HEK293 (cell line): ENCODE measurements around the gene LAMTOR1.

ENCODE experiments used
- CTCF ChIP-seq: fragments of 450-650 bp; formaldehyde crosslinking; IDR thresholded peaks from 2 replicates; pipeline ENCODE4 v1.5.1; 2016; ENCODE audit warnings: missing biosample characterization, missing genetic modification characterization
- MEIS1 ChIP-seq: sonication (generic); formaldehyde crosslinking; IDR thresholded peaks from 2 replicates; pipeline ENCODE4 v1.8.1; 2022; ENCODE audit warnings: missing genetic modification reagents, mild to moderate bottlenecking, borderline replicate concordance
- ZNF133 ChIP-seq: fragments of 450-650 bp; formaldehyde crosslinking; IDR thresholded peaks from 2 replicates; pipeline ENCODE4 v1.5.1; 2016; ENCODE audit warnings: missing biosample characterization, missing genetic modification characterization
- ZNF23 ChIP-seq: fragments of 450-650 bp; formaldehyde crosslinking; IDR thresholded peaks from 2 replicates; pipeline ENCODE4 v1.5.1; 2016; ENCODE audit warnings: missing biosample characterization, missing genetic modification characterization, borderline replicate concordance
- ZNF274 ChIP-seq, 2 experiments: fragments of 200-500 bp in 1 of 2; fragments of 450-650 bp in 1 of 2; sonication (Bioruptor generic) in 1 of 2; formaldehyde crosslinking in 1 of 2; IDR thresholded peaks; 2 replicates each; pipeline versions ENCODE4 v1.5.1 to v1.6.1; 2014 to 2016; ENCODE audit warnings: borderline replicate concordance in 1 of 2, inconsistent platforms in 1 of 2, low read length in 1 of 2, missing biosample characterization in 1 of 2, missing genetic modification characterization in 1 of 2
- ZNF311 ChIP-seq: fragments of 450-650 bp; formaldehyde crosslinking; IDR thresholded peaks from 2 replicates; pipeline ENCODE4 v1.5.1; 2017; ENCODE audit warnings: missing biosample characterization, missing genetic modification characterization, borderline replicate concordance
- ZNF324 ChIP-seq: fragments of 450-650 bp; formaldehyde crosslinking; IDR thresholded peaks from 2 replicates; pipeline ENCODE4 v1.5.1; 2016; ENCODE audit warnings: missing biosample characterization, missing genetic modification characterization
- ZNF423 ChIP-seq: fragments of 450-650 bp; formaldehyde crosslinking; IDR thresholded peaks from 2 replicates; pipeline ENCODE4 v1.5.1; 2016; ENCODE audit warnings: missing biosample characterization, missing genetic modification characterization
- ZNF626 ChIP-seq: fragments of 450-650 bp; sonication (Bioruptor Pico); formaldehyde crosslinking; IDR thresholded peaks from 2 replicates; pipeline ENCODE4 v1.5.1; 2018; ENCODE audit warnings: missing biosample characterization, missing genetic modification characterization, inconsistent platforms
- ZNF660 ChIP-seq: fragments of 450-650 bp; IDR thresholded peaks from 2 replicates; pipeline ENCODE4 v1.5.1; 2018; ENCODE audit warnings: missing biosample characterization, mild to moderate bottlenecking, missing genetic modification characterization
- ZNF830 ChIP-seq: fragments of 450-650 bp; IDR thresholded peaks from 2 replicates; pipeline ENCODE4 v1.5.0; 2018; ENCODE audit warnings: missing biosample characterization, missing genetic modification characterization, low read depth, mild to moderate bottlenecking, moderate library complexity
- TF ChIP-seq, protein P1 (sequence below): fragments of 450-650 bp; formaldehyde crosslinking; IDR thresholded peaks from 2 replicates; pipeline ENCODE4 v1.5.0; 2017; ENCODE audit warnings: missing biosample characterization, missing genetic modification characterization, borderline replicate concordance
- TF ChIP-seq, protein P2 (sequence below): fragments of 450-650 bp; formaldehyde crosslinking; IDR thresholded peaks from 2 replicates; pipeline ENCODE4 v1.5.1; 2016; ENCODE audit warnings: missing biosample characterization, missing genetic modification characterization
- TF ChIP-seq, protein P3 (sequence below): fragments of 450-650 bp; formaldehyde crosslinking; IDR thresholded peaks from 2 replicates; pipeline ENCODE4 v1.5.1; 2016; ENCODE audit warnings: missing biosample characterization, missing genetic modification characterization

DNA sequence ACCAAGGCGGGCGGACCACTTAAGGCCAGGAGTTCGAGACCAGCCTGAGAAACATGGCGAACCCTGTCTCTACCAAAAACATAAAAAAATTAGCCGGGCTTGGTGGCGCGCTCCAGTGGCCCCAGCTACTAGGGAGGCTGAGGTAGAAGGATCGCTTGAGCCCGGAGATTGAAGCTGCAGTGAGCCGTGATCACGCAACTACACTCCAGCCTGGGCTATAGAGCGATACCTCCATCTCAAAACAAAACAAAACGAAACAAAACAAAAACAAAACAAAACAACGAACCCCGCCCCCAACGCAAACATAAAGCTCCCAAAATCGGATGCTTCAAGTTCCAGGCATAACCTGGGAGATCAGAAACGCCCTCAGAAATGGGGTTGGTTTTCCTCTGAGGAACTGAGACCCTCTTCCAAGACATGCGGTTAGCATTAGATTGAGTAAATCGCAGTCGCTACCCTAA, 21.9 kb downstream of the LAMTOR1 start:
- TF ChIP-seq, protein P1, sequence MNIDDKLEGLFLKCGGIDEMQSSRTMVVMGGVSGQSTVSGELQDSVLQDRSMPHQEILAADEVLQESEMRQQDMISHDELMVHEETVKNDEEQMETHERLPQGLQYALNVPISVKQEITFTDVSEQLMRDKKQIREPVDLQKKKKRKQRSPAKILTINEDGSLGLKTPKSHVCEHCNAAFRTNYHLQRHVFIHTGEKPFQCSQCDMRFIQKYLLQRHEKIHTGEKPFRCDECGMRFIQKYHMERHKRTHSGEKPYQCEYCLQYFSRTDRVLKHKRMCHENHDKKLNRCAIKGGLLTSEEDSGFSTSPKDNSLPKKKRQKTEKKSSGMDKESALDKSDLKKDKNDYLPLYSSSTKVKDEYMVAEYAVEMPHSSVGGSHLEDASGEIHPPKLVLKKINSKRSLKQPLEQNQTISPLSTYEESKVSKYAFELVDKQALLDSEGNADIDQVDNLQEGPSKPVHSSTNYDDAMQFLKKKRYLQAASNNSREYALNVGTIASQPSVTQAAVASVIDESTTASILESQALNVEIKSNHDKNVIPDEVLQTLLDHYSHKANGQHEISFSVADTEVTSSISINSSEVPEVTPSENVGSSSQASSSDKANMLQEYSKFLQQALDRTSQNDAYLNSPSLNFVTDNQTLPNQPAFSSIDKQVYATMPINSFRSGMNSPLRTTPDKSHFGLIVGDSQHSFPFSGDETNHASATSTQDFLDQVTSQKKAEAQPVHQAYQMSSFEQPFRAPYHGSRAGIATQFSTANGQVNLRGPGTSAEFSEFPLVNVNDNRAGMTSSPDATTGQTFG = no peak
- no peak for TF ChIP-seq ZNF423 (tag by site-specific recombination)
- TF ChIP-seq, protein P2, sequence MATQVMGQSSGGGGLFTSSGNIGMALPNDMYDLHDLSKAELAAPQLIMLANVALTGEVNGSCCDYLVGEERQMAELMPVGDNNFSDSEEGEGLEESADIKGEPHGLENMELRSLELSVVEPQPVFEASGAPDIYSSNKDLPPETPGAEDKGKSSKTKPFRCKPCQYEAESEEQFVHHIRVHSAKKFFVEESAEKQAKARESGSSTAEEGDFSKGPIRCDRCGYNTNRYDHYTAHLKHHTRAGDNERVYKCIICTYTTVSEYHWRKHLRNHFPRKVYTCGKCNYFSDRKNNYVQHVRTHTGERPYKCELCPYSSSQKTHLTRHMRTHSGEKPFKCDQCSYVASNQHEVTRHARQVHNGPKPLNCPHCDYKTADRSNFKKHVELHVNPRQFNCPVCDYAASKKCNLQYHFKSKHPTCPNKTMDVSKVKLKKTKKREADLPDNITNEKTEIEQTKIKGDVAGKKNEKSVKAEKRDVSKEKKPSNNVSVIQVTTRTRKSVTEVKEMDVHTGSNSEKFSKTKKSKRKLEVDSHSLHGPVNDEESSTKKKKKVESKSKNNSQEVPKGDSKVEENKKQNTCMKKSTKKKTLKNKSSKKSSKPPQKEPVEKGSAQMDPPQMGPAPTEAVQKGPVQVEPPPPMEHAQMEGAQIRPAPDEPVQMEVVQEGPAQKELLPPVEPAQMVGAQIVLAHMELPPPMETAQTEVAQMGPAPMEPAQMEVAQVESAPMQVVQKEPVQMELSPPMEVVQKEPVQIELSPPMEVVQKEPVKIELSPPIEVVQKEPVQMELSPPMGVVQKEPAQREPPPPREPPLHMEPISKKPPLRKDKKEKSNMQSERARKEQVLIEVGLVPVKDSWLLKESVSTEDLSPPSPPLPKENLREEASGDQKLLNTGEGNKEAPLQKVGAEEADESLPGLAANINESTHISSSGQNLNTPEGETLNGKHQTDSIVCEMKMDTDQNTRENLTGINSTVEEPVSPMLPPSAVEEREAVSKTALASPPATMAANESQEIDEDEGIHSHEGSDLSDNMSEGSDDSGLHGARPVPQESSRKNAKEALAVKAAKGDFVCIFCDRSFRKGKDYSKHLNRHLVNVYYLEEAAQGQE = no peak
- no peak for TF ChIP-seq CTCF (tag by site-specific recombination)
- TF ChIP-seq ZNF133 = no peak
- no peak for TF ChIP-seq MEIS1 (CRISPR knock-in tag)
- no peak for TF ChIP-seq ZNF660
- TF ChIP-seq ZNF626 = no peak
- no peak for TF ChIP-seq ZNF311
- no peak for TF ChIP-seq ZNF23 (tag by site-specific recombination)
- no peak for TF ChIP-seq ZNF830 (tag by site-specific recombination)
- no peak for TF ChIP-seq ZNF324 (tag by site-specific recombination)
- TF ChIP-seq, protein P3, sequence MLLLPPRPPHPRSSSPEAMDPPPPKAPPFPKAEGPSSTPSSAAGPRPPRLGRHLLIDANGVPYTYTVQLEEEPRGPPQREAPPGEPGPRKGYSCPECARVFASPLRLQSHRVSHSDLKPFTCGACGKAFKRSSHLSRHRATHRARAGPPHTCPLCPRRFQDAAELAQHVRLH (tag by site-specific recombination) = no peak
- TF ChIP-seq ZNF274 (IDR thresholded peaks at IDR 0.05; ENCODE audit: low read length) = no peak
- TF ChIP-seq ZNF274 (tag by site-specific recombination; IDR thresholded peaks at IDR 0.05; ENCODE audit: borderline replicate concordance) = no peak
